IMR-90 (cell line): ENCODE data around the gene CLEC3A. TPM values are rescaled to one million over a fixed set of nuclear protein-coding genes. Genes with fewer than 3 reads are reported as not detected.

ENCODE experiments used
- ATAC-seq: fragments of 200-7000 bp; cut with Tn5 transposase; 2 replicates; pipeline ENCODE4 v1.9.1; 2020; ENCODE audit warnings: low read depth, mild to moderate bottlenecking, moderate library complexity
- BruUV-seq: library from RNA; stranded (reverse); fragments of 400-500 nt; replicated peaks from 2 replicates; lab custom pipeline; 2021; lab: Mats Ljungman, UMichigan
- CTCF ChIA-PET: fragments of 300-600 bp; formaldehyde crosslinking; extraction: SDS; loops from one replicate; lab custom pipeline; 2021; ENCODE audit warnings: antibody characterized with exemption; lab: Yijun Ruan, JAX
- POLR2A ChIA-PET: fragments of 300-600 bp; sonication (Branson Sonifier 250); formaldehyde crosslinking; loops from one replicate; lab custom pipeline; 2022; ENCODE audit warnings: antibody characterized with exemption; ENCODE audit not compliant: unreplicated experiment; lab: Charles Lee
- DNase-seq: peaks from one replicate; pipeline ENCODE4 v3.0.0; 2013
- H2AFZ ChIP-seq: replicated peaks from 2 replicates; pipeline ENCODE3; 2013; ENCODE audit warnings: low read length, mild to moderate bottlenecking; ENCODE audit not compliant: poor library complexity
- H2AK5ac ChIP-seq: 2 replicates; pipeline ENCODE4 v1.6.1; 2013; ENCODE audit warnings: low read depth, low read length, inconsistent platforms
- H2AK9ac ChIP-seq: replicated peaks from 2 replicates; pipeline ENCODE3; 2013; ENCODE audit warnings: mild to moderate bottlenecking, low read depth, low read length, moderate library complexity; ENCODE audit not compliant: poor library complexity
- H2BK120ac ChIP-seq: 2 replicates; pipeline ENCODE4 v1.6.1; 2013; ENCODE audit warnings: low read depth, low read length, inconsistent platforms
- H2BK15ac ChIP-seq: 3 replicates; pipeline ENCODE4 v1.6.1; 2013; ENCODE audit warnings: low read depth, low read length, inconsistent platforms
- H2BK20ac ChIP-seq: 2 replicates; pipeline ENCODE4 v1.6.1; 2013; ENCODE audit warnings: low read depth, mild to moderate bottlenecking, inconsistent platforms, low read length, moderate library complexity
- H2BK5ac ChIP-seq: 2 replicates; pipeline ENCODE4 v1.6.1; 2013; ENCODE audit warnings: mild to moderate bottlenecking, low read depth, low read length, inconsistent platforms; ENCODE audit not compliant: poor library complexity, severe bottlenecking
- H3K14ac ChIP-seq: replicated peaks from 2 replicates; pipeline ENCODE4 v1.6.1; 2013; ENCODE audit warnings: low read depth, low read length, inconsistent platforms
- H3K18ac ChIP-seq: 2 replicates; pipeline ENCODE4 v1.6.1; 2013; ENCODE audit warnings: low read depth, low read length, control low read depth
- H3K23ac ChIP-seq: 2 replicates; pipeline ENCODE4 v1.6.1; 2013; ENCODE audit warnings: low read depth, low read length, inconsistent platforms
- H3K27ac ChIP-seq: 2 replicates; pipeline ENCODE4 v1.5.1; 2013; ENCODE audit warnings: mild to moderate bottlenecking, control low read depth, low read length; ENCODE audit not compliant: insufficient read depth
- H3K27me3 ChIP-seq: 2 replicates; pipeline ENCODE4 v1.6.1; 2013; ENCODE audit warnings: low read length; ENCODE audit not compliant: control insufficient read depth, insufficient read depth
- H3K36me3 ChIP-seq: 2 replicates; pipeline ENCODE4 v1.6.1; 2013; ENCODE audit warnings: low read length, mixed read lengths; ENCODE audit not compliant: control insufficient read depth, insufficient read depth
- H3K4ac ChIP-seq: 2 replicates; pipeline ENCODE4 v1.6.1; 2013; ENCODE audit warnings: low read depth, low read length, inconsistent platforms
- H3K4me1 ChIP-seq: 2 replicates; pipeline ENCODE4 v1.6.1; 2013; ENCODE audit warnings: low read length, mixed read lengths; ENCODE audit not compliant: control insufficient read depth, insufficient read depth
- H3K4me2 ChIP-seq: 2 replicates; pipeline ENCODE4 v1.6.1; 2013; ENCODE audit warnings: low read depth, mild to moderate bottlenecking, control low read depth, low read length, moderate library complexity
- H3K4me3 ChIP-seq: 2 replicates; pipeline ENCODE4 v1.5.1; 2013; ENCODE audit warnings: low read depth, mild to moderate bottlenecking, control low read depth, low read length, moderate library complexity; ENCODE audit not compliant: insufficient read depth
- H3K56ac ChIP-seq: 2 replicates; pipeline ENCODE4 v1.6.1; 2013; ENCODE audit warnings: low read length, inconsistent platforms; ENCODE audit not compliant: insufficient read depth; ENCODE audit errors: extremely low read depth
- H3K79me1 ChIP-seq, 2 experiments: 2 replicates each; pipeline ENCODE4 v1.6.1; 2013; ENCODE audit warnings: low read length in 2 of 2, inconsistent platforms in 1 of 2, low read depth in 1 of 2
- H3K9ac ChIP-seq: 2 replicates; pipeline ENCODE4 v1.6.1; 2013; ENCODE audit warnings: low read depth, low read length, control low read depth
- H3K9me1 ChIP-seq: 2 replicates; pipeline ENCODE4 v1.6.1; 2013; ENCODE audit warnings: low read length, inconsistent platforms; ENCODE audit not compliant: insufficient read depth
- H3K9me3 ChIP-seq: 2 replicates; pipeline ENCODE4 v1.6.1; 2013; ENCODE audit warnings: low read length; ENCODE audit not compliant: control insufficient read depth, insufficient read depth
- H4K20me1 ChIP-seq: 2 replicates; pipeline ENCODE4 v1.6.1; 2013; ENCODE audit warnings: low read length, inconsistent platforms; ENCODE audit not compliant: insufficient read depth
- H4K5ac ChIP-seq: 2 replicates; pipeline ENCODE4 v1.6.1; 2013; ENCODE audit warnings: mild to moderate bottlenecking, low read depth, low read length, control low read depth
- H4K8ac ChIP-seq, 2 experiments: 2 replicates each; pipeline ENCODE4 v1.6.1; 2013; ENCODE audit warnings: low read depth in 2 of 2, low read length in 2 of 2, control low read depth in 1 of 2, inconsistent platforms in 1 of 2
- H4K91ac ChIP-seq: 2 replicates; pipeline ENCODE4 v1.6.1; 2013; ENCODE audit warnings: low read depth, low read length, inconsistent platforms; ENCODE audit not compliant: insufficient read depth
- CEBPB ChIP-seq: IDR thresholded peaks from 2 replicates; pipeline ENCODE4 v1.6.1; 2012; ENCODE audit warnings: low read depth, low read length, improper control_type of control experiment
- CHD1 ChIP-seq: IDR thresholded peaks from 2 replicates; pipeline ENCODE4 v1.6.1; 2012; ENCODE audit warnings: low read depth, low read length, improper control_type of control experiment
- MAFK ChIP-seq: IDR thresholded peaks from 2 replicates; pipeline ENCODE4 v1.6.1; 2012; ENCODE audit warnings: low read depth, low read length, improper control_type of control experiment
- MXI1 ChIP-seq: IDR thresholded peaks from 2 replicates; pipeline ENCODE4 v1.6.1; 2012; ENCODE audit warnings: low read depth, mild to moderate bottlenecking, low read length, moderate library complexity, borderline replicate concordance
- WGBS, 2 experiments: methylation state at CpG; one replicate each; pipeline versions ENCODE4 v1.1.5 to v1.1.7; 2013; ENCODE audit warnings: missing lambda C conversion rate in 2 of 2; ENCODE audit not compliant: insufficient read length in 1 of 2; ENCODE audit errors: extremely low coverage in 2 of 2; 5-methylcytosine and 5-hydroxymethylcytosine counted together
- dilution Hi-C: fragments of 300-500 bp; cut with HindIII; formaldehyde crosslinking; loops from one replicate; pipeline ENCODE4 v1.14.3; 2018; ENCODE audit warnings: low sequenced_read_pairs; ENCODE audit not compliant: unreplicated experiment
- in situ Hi-C: fragments of 300-500 bp; cut with MboI; formaldehyde crosslinking; loops from 3 replicates; pipeline ENCODE4 v1.14.3; 2019; ENCODE audit warnings: low sequenced_read_pairs, inconsistent platforms, mixed read lengths
- intact Hi-C: fragments of 100-400 bp; cut with micrococcal nuclease; formaldehyde crosslinking; loops from 2 replicates; pipeline ENCODE4 v1.10.0; 2022
- polyA plus RNA-seq, 3 experiments: library from polyadenylated mRNA; depleted of rRNA; stranded (reverse); fragments of >200 nt; gene quantifications; 2 replicates each; pipeline ENCODE4 v1.2.3, GENCODE V29; 2012; ENCODE audit warnings: low replicate concordance in 1 of 3
- total RNA-seq: library from RNA; depleted of rRNA; stranded (reverse); fragments of >200 nt; gene quantifications from 2 replicates; pipeline ENCODE4 v1.2.3, GENCODE V29; 2012
- TF ChIP-seq, protein P1 (sequence below): fragments of 150-350 bp; IDR thresholded peaks from 2 replicates; pipeline ENCODE4 v1.6.1; 2016; ENCODE audit warnings: low read depth, mild to moderate bottlenecking, low read length, moderate library complexity, borderline replicate concordance

Gene CLEC3A
- total and polyA plus RNA-seq, 2 of the 4 experiments (the other 2 are of a cell fraction), result not detected

DNA sequence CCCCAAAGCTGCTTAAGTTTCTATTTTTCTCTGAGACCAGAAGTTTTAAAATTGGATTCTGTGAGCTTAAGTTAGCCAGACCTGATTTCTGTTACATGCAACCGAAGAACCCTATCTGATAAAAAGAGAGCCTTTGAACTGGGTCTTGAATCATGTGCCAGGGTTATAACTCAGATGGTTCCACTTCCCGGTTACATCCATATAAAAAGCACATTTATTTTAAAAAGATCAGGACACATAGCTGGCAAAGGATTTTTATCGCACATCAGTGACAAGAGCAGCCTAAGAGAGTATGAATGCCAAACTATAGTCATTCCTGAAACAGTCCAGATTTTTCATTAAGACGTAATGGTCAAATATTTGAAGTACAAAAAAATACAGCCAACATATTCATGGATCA is 32.5 kb upstream of the CLEC3A start:
- ChIA-PET POLR2A (no interaction called here), CTCF (interaction anchor here (0.7 to 0.9 kb wide), 2 partner anchors 13 to 770 kb away, joined by 3 to 5 read pairs; no protein-coding TSS in a partner anchor)
- dilution Hi-C loops, result no loop called here

More for the DNA sequence above, 32.5 kb upstream of the CLEC3A start:
- Histone ChIP-seq H3K23ac (no peak overlapping the region), H3K4me3 (no peak overlapping the region), H2BK15ac (no peak overlapping the region), H3K4ac (no peak overlapping the region), H2BK20ac (no peak overlapping the region), H3K9ac (no peak overlapping the region), H3K4me2 (no peak overlapping the region), H3K9me1 (no peaks in the 10 kb centered on the region), H3K18ac (no peak overlapping the region), H4K20me1 (no peaks in the 10 kb centered on the region), H4K5ac (no peak overlapping the region), H2BK120ac (no peak overlapping the region), H3K4me1 (peaks cover 3% of the 10 kb centered on the region; the same call in 1 of the 2 replicates), H3K14ac (no peak overlapping the region), H2AK5ac (no peak overlapping the region), H2AK9ac (no peak overlapping the region), H3K27me3 (no peaks in the 10 kb centered on the region; the same call in 1 of the 2 replicates), H3K27ac (no peak overlapping the region), H4K91ac (no peak overlapping the region), H2BK5ac (no peak overlapping the region), H4K8ac (no peak overlapping the region), H3K79me1 (no peaks in the 10 kb centered on the region), H3K36me3 (no peaks in the 10 kb centered on the region), H2AFZ (no peak overlapping the region), H3K56ac (no peak overlapping the region), H3K9me3 (no peaks in the 10 kb centered on the region)
- no peak for DNase-seq
- in situ Hi-C loops (no loop called here), intact Hi-C loops (no loop called here)
- no peak for TF ChIP-seq CHD1
- no peak for TF ChIP-seq MAFK
- TF ChIP-seq, protein P1, sequence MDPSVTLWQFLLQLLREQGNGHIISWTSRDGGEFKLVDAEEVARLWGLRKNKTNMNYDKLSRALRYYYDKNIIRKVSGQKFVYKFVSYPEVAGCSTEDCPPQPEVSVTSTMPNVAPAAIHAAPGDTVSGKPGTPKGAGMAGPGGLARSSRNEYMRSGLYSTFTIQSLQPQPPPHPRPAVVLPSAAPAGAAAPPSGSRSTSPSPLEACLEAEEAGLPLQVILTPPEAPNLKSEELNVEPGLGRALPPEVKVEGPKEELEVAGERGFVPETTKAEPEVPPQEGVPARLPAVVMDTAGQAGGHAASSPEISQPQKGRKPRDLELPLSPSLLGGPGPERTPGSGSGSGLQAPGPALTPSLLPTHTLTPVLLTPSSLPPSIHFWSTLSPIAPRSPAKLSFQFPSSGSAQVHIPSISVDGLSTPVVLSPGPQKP, result no peak
- no peak for TF ChIP-seq MXI1
- no peak for TF ChIP-seq CEBPB
- ATAC-seq, result no peak
- no TSS peak for BruUV-seq
- WGBS, 2 experiments, result no CpG with 5 or more reads among the region's 4 CpGs
